ENCODE measurements around the gene LCLAT1.

GRCh38 chr2:30499681-30500080 is 52.6 kb downstream of the LCLAT1 start:
- TF ChIP-seq, protein P1, sequence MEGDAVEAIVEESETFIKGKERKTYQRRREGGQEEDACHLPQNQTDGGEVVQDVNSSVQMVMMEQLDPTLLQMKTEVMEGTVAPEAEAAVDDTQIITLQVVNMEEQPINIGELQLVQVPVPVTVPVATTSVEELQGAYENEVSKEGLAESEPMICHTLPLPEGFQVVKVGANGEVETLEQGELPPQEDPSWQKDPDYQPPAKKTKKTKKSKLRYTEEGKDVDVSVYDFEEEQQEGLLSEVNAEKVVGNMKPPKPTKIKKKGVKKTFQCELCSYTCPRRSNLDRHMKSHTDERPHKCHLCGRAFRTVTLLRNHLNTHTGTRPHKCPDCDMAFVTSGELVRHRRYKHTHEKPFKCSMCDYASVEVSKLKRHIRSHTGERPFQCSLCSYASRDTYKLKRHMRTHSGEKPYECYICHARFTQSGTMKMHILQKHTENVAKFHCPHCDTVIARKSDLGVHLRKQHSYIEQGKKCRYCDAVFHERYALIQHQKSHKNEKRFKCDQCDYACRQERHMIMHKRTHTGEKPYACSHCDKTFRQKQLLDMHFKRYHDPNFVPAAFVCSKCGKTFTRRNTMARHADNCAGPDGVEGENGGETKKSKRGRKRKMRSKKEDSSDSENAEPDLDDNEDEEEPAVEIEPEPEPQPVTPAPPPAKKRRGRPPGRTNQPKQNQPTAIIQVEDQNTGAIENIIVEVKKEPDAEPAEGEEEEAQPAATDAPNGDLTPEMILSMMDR (conservative IDR thresholded peaks at IDR 0.05 in 1 of 2, IDR thresholded peaks at IDR 0.05 in 1 of 2; ENCODE audit: extremely low read depth in 1 of 2, insufficient read depth in 1 of 2, low read depth in 1 of 2, low read length in 2 of 2) = no peak
- no peak for TF ChIP-seq EZH2 (IDR thresholded peaks at IDR 0.05; ENCODE audit: borderline replicate concordance, low read length)

Data from mammary epithelial cell (primary cell).